HL-60/S4 treated with phorbol 12-myristate 13-acetate at 8.2 ng/mL for 4 days and 3 days (cell line): ENCODE data around the gene BCR.

ENCODE experiments used
- in situ Hi-C: fragments of 300-500 bp; cut with MboI; formaldehyde crosslinking; loops from 2 replicates; pipeline ENCODE4 v1.15.0; 2022; ENCODE audit warnings: low sequenced_read_pairs

BCR gene

GRCh38 chr22:23180301-23180892 is at the start of gene BCR:
BCR (plus strand) TSS chr22:23180509; CDS start chr22:23180961, 452 bp downstream.
- in situ Hi-C loops, result no loop called here

GRCh38 chr22:23130697-23131096 is 49.6 kb upstream of the BCR start:
- in situ Hi-C loops, result loop anchor here (25.0 kb wide), 1 partner anchor 318 kb away; no protein-coding TSS in a partner anchor

GRCh38 chr22:23131931-23132330 is 48.4 kb upstream of the BCR start:
- in situ Hi-C loops, result loop anchor here (25.0 kb wide), 1 partner anchor 320 kb away; no protein-coding TSS in a partner anchor

GRCh38 chr22:23132376-23133091 is 47.8 kb upstream of the BCR start:
- in situ Hi-C loops, result loop anchor here (25.0 kb wide), 1 partner anchor 320 kb away; no protein-coding TSS in a partner anchor

- in situ Hi-C loops, result loop anchor here (25.0 kb wide), 1 partner anchor 322 kb away; no protein-coding TSS in a partner anchor
Observed at GRCh38 chr22:23133922-23134321, 46.4 kb upstream of the BCR start.

- in situ Hi-C loops, result loop anchor here (25.0 kb wide), 1 partner anchor 325 kb away; no protein-coding TSS in a partner anchor
Observed at GRCh38 chr22:23136991-23137390, 43.3 kb upstream of the BCR start.

GRCh38 chr22:23137468-23137867 is 42.8 kb upstream of the BCR start:
- in situ Hi-C loops, result loop anchor here (25.0 kb wide), 1 partner anchor 325 kb away; no protein-coding TSS in a partner anchor

- in situ Hi-C loops, result loop anchor here (25.0 kb wide), 1 partner anchor 326 kb away; no protein-coding TSS in a partner anchor
Observed at GRCh38 chr22:23137905-23138561, 42.3 kb upstream of the BCR start.

- in situ Hi-C loops, result loop anchor here (25.0 kb wide), 1 partner anchor 327 kb away; no protein-coding TSS in a partner anchor
Observed at GRCh38 chr22:23138584-23139435, 41.5 kb upstream of the BCR start.

- in situ Hi-C loops, result loop anchor here (25.0 kb wide), 1 partner anchor 328 kb away; no protein-coding TSS in a partner anchor
Observed at GRCh38 chr22:23140385-23140784, 39.9 kb upstream of the BCR start.

- in situ Hi-C loops, result loop anchor here (25.0 kb wide), 1 partner anchor 330 kb away; no protein-coding TSS in a partner anchor
Observed at GRCh38 chr22:23142546-23143105, 37.7 kb upstream of the BCR start.

- in situ Hi-C loops, result loop anchor here (25.0 kb wide), 1 partner anchor 331 kb away; no protein-coding TSS in a partner anchor
Observed at GRCh38 chr22:23143119-23143518, 37.2 kb upstream of the BCR start.

- in situ Hi-C loops, result loop anchor here (25.0 kb wide), 1 partner anchor 332 kb away; no protein-coding TSS in a partner anchor
Observed at GRCh38 chr22:23144432-23144831, 35.9 kb upstream of the BCR start.

- in situ Hi-C loops, result loop anchor here (25.0 kb wide), 1 partner anchor 333 kb away; no protein-coding TSS in a partner anchor
Observed at GRCh38 chr22:23144932-23145877, 35.1 kb upstream of the BCR start, which contains the start of gene RAB36. RAB36 (plus strand) TSS chr22:23145477; CDS start chr22:23146617, 1,140 bp downstream.

GRCh38 chr22:23145878-23146470 is 34.3 kb upstream of the BCR start:
- in situ Hi-C loops, result loop anchor here (25.0 kb wide), 1 partner anchor 334 kb away; no protein-coding TSS in a partner anchor

- in situ Hi-C loops, result loop anchor here (25.0 kb wide), 1 partner anchor 334 kb away; no protein-coding TSS in a partner anchor
Observed at GRCh38 chr22:23146478-23147205, 33.7 kb upstream of the BCR start.
